Neural cell (in vitro differentiated cells): ENCODE data around the gene HERC3.
A peak's percentile ranks its signal among the peaks of the same experiment; 100 is the strongest.

Experiments
- CTCF ChIP-seq: fragments of 450-650 bp; IDR thresholded peaks from 2 replicates; pipeline ENCODE4 v1.5.1; 2014; ENCODE audit warnings: antibody characterized with exemption, mild to moderate bottlenecking, moderate library complexity; ENCODE audit not compliant: poor library complexity, severe bottlenecking
- MXI1 ChIP-seq: fragments of 450-650 bp; conservative IDR thresholded peaks from 2 replicates; pipeline ENCODE4 v1.6.1; 2014; ENCODE audit warnings: antibody characterized with exemption, mild to moderate bottlenecking; ENCODE audit not compliant: poor library complexity, severe bottlenecking
- POLR2AphosphoS5 ChIP-seq: IDR thresholded peaks from 2 replicates; pipeline ENCODE4 v1.6.1; 2012

- TF ChIP-seq CTCF = peak; percentile 74
- no peak for TF ChIP-seq POLR2AphosphoS5
- TF ChIP-seq MXI1 = no peak
Observed at GRCh38 chr4:88659055-88659889, 67.0 kb downstream of the HERC3 start.
